ENCODE results near the gene RPS6KB2.

Gene RPS6KB2

DNA sequence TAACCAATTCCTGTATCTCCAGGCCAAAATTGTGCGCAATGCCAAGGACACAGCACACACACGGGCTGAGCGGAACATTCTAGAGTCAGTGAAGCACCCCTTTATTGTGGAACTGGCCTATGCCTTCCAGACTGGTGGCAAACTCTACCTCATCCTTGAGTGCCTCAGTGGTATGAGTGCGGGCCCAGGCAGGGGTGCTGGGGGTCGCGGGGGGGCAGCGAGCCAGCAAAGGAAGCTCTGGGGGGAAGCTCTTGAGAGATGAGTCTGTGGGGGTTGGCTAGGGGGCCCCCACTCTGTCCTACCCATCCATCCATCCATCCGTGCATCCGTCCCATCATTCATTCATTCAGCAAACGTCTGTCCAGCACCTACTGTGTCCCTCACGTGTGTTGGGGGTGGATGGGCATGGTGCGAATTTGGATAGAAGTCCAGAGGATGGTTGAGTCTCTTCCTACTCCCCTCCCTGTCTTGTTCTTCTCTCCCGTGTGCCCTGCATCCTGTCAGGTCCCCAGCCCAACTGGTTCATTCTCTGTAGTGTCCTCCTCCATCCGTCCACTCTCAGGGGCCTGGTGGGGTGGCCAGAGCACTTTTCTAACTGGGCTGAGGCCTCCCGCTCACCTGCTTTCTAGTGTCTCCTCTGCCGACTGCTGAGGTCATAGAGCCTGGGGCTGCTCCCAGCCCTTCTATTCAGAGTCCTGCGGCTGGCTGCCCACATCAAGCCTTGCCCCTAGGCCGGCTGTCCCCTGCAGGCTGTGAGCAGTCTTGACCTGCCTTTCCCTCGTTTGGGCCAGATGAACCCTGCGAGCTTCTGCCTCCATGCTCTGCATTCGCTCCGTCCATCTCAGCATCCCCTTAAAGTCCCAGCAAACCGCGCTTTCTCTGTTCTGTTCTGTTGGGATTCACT is 3.3 kb downstream of the RPS6KB2 start:
- no peak for DNase-seq

- no peak for DNase-seq
Measured at GRCh38 chr11:67432655-67433349, 4.5 kb downstream of the RPS6KB2 start.

GRCh38 chr11:67433536-67434394 is 5.5 kb downstream of the RPS6KB2 start:
- DNase-seq: no peak

- DNase-seq: no peak
Measured at GRCh38 chr11:67434395-67434881, 6.1 kb downstream of the RPS6KB2 start.

DNA sequence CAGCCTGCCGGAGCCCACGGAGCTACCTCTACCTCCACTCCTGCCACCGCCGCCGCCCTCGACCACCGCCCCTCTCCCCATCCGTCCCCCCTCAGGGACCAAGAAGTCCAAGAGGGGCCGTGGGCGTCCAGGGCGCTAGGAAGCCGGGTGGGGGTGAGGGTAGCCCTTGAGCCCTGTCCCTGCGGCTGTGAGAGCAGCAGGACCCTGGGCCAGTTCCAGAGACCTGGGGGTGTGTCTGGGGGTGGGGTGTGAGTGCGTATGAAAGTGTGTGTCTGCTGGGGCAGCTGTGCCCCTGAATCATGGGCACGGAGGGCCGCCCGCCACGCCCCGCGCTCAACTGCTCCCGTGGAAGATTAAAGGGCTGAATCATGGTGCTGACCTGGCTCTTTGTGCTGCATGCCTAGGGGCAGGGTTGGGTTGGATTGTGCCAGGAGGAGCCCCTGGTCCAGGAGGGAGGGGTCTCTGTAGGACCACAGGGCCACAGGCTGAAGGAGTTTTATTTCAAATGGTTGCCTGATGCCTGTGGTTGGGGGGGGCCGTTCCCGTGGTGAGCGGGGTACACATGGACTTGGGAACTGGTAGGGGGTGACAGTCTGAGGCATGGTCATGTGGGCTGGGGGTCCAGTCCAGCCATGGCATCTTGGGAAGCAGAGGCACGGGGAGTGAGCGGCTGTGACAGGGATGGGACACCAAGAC is 6.9 kb downstream of the RPS6KB2 start:
- no peak for DNase-seq

DNA sequence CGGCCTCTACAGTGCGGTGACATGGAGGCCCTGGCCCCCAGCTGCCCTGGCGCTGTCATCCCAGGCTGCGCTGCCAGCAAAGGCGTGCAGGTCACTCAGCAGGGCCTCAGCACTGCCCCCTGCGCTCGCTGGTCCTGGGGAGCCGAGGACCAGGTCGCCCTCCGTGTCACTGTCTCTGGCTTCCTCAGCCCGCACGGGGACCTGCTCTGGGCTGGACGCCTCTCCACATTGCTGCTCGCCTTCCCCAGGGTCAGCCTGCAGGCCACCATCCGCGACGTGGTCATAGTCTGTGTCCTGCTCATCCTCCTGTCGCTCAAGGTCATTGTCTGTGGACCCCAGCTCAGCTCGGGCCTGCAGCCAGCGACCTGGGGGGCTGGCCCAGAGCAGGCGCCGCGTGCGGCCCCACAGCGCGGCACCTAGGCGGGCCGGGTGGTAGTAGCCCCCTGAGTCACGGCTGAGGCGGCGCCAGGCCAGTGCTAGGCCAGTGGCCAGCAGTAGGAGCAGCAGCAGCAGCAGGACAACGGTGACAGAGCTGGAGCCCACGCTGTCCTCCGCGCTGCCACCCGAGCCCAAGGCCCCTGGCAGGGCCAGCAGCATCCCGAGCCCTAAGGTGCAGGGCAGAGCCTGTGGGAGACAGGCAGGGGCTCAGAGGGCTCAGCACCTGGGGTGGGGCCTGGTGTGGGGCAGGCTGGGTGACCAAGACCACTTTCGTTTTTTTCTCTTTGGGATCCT is 7.6 kb downstream of the RPS6KB2 start:
- no peak for DNase-seq

DNA sequence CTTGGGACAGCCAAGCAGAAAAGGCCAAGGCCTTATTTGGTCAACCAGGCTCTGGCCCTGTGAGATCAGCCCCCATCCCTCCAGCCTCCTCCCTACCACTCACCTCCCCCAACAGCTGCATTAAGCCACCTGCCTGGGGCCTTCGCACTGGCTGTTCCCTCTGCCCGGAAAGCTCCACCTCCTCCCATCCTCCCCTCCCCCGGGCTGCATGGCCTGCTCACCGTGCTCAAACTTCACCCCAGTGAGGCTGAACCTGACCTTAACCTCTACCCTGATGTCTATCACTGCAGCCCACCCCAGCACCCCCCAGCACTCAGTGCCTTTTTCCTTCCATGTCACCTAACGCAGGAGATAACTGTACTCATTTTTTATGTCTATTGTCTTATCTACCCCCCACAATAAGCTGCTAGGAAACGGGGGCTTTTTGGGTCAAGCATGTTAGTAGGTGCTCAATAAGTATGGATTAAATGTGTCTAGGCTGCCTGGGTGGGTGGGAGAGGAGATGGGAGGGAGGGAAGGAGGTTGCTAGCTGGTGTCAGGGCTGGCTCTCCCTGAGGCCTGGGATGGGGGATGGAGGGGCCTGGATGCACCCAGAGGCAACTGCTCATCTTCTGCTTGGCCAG is 8.3 kb downstream of the RPS6KB2 start:
- DNase-seq: no peak

GRCh38 chr11:67437082-67437808 is 9.0 kb downstream of the RPS6KB2 start, which contains the start of gene PTPRCAP:
PTPRCAP (minus strand) TSS chr11:67437682; CDS start chr11:67437619, 63 bp downstream.
- no peak for DNase-seq

GRCh38 chr11:67437809-67438157 is 9.5 kb downstream of the RPS6KB2 start:
- no peak for DNase-seq

- DNase-seq: no peak
Measured at GRCh38 chr11:67438158-67438902, 10.0 kb downstream of the RPS6KB2 start.

DNA sequence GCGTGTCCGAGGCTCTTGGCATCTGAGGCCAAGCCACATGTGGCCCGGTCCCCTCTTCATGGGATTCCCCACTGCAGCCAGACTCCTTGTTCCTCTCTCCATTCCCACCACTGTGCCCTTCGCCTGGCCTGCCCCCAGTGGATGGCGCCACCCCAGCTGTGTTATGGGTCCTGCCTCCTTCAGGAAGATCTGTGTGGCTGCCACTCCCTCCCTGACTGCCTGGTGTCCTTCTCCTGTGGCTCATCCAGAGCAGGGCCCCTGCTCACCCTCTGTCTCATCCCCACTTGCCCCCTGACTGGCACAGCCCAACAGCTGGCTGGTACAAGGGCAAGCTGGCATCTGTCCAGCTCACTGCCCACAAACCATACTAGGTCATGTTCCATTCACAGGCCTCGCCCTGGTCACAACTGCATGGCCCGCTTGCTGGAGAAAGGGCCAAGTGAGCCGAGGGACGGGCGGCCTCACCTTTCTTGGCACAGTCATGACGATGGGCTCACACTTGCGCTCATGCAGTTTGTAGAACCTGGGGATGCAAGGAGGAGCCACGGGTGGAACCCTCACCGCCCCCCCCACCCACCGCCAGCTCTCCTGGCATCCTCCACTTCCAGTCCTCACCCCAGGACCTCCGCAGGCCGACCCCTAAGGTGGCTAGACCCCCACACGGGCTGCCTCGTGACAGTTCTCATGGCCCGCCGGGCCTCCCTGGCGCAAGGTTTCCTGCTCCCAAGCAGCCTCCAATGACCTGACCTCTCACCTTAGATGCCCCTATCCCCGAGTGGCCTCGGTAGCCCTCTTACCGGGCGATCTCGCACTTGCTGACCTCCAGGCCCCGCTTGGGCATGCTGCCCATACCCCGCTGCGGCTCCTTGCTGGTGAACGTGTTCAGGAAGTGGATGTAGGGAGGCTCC is 11.3 kb downstream of the RPS6KB2 start:
- DNase-seq: no peak

GRCh38 chr11:67440229-67441097 is 12.2 kb downstream of the RPS6KB2 start:
- DNase-seq: no peak

- no peak for DNase-seq
Measured at GRCh38 chr11:67441098-67441563, 12.8 kb downstream of the RPS6KB2 start.

DNA sequence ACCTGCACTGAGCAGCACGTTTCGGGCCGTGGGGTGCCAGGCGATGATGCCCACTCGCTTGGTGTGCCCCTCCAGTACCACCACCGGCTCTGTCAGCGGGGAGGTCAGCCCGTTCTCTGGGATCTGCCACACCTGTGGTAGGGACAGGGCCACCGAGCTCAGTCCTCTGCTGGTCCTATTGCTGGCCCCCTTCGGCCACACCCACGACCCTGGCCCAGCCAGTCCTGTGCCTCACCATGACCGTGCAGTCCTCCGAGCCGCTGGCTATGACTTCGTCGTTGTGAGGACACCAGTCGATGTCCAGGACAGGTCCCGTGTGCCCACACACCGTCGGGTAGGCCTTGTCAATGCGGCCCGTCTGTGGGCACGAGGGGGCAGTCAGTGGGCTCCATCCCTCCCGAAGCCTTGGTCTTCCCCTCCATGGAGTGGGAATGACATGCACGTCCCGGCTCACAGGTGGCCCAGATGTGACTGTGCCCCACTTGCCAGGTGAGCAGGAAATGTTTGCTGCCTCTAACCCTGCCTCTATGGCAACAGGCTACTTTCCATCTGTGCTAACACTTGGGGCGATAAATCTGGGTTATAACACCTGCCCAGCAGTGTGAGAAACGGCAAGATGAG is 13.5 kb downstream of the RPS6KB2 start:
- no peak for DNase-seq

DNA sequence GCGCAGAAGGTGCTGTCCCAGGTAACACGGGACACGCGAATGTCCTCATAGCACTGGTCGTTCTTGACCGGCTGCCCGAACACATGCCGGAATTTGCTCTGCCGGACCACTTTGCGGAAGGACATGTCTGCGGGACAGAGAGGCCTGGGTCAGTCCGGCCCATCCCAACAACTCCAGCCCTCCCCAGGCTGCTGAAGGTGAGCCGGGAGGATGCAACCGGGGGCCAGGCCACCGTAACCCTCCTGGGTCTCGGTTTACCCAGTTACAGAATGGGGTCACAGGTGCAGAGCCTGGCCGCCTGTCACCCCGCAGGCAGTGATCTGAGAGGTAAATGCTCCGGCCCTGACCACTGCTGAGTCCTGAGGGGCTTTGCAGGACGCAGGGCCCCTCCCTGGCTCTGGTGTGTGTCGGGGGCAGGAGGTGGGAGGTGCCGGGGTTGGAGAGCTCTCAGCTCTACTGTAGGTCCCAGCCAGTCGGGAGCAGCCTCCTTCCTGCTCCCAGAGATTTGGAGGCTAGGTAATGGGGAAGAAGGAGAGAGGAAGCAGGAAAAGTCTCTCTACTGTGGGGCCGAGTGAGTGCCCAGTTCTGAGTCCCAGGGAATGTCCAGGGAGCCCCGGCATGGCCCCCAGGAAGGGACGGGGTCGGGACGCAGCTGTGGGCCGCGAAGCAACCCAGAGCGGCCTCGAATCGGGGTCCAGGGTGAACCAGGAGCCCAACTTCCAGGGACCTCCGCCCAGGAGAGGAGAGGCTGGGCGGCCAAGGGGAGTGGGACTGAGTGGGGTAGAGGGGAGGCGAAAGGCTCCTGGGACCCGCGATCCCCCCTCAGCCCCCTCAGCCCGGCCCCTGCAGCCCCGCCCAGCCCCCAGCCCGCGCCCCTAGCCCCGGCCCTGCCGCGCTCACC is 14.5 kb downstream of the RPS6KB2 start:
- DNase-seq: no peak

GRCh38 chr11:67445515-67445914 is 17.2 kb downstream of the RPS6KB2 start:
- no peak for DNase-seq

Measured in SIG-M5 (cell line).